GM15510 (cell line): ENCODE results near the gene PPP2R1A.
A peak's percentile ranks its signal among the peaks of the same experiment; 100 is the strongest.

ENCODE experiments used
- POLR2A ChIP-seq: IDR thresholded peaks from 3 replicates; pipeline ENCODE4 v1.6.1; 2011; ENCODE audit warnings: borderline replicate concordance; ENCODE audit not compliant: insufficient read length; ENCODE audit errors: extremely low read depth

PPP2R1A gene

GRCh38 chr19:52189735-52190486, at the start of gene PPP2R1A:
Gene PPP2R1A, plus strand, starts transcription at chr19:52190052. Its CDS starts 45 bp downstream, at chr19:52190097.
- TF ChIP-seq POLR2A: peak; percentile 68

GRCh38 chr19:52141203-52141602, 48.6 kb upstream of the PPP2R1A start:
- no peak for TF ChIP-seq POLR2A

- no peak for TF ChIP-seq POLR2A
Observed at GRCh38 chr19:52142001-52142595, 47.8 kb upstream of the PPP2R1A start.

GRCh38 chr19:52148256-52148655, 41.6 kb upstream of the PPP2R1A start:
- TF ChIP-seq POLR2A: no peak

DNA sequence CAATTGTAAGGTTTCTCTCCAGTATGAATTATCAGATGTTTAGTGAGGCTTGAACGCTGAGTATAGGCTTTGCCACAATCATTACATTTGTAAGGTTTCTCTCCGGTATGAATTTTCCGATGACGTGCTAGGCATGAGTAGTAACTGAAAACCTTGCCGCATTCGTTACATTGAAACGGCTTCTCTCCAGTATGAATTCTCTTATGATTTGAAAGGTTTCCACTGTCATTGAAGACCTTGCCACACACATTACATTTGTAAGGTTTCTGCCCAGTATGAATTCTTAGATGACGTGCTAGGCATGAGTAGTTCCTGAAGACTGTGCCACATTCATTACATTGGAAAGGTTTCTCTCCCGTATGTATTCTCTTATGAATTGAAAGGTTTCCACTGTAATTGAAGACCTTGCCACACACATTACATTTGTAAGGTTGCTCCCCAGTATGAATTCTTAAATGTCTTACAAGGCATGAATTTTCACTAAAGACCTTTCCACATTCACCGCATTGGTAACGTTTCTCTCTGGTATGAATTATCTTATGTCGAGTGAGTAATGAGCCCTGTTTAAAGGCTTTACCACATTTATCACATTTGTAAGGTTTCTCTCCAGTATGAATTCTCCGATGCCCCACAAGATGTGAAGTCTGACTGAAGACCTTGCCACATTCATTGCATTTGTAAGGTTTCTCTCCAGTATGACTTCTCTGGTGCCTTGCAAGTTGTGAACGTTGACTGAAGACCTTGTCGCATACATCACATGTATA, 34.1 kb upstream of the PPP2R1A start:
- no peak for TF ChIP-seq POLR2A

- no peak for TF ChIP-seq POLR2A
Observed at GRCh38 chr19:52170304-52170703, 19.5 kb upstream of the PPP2R1A start.

DNA sequence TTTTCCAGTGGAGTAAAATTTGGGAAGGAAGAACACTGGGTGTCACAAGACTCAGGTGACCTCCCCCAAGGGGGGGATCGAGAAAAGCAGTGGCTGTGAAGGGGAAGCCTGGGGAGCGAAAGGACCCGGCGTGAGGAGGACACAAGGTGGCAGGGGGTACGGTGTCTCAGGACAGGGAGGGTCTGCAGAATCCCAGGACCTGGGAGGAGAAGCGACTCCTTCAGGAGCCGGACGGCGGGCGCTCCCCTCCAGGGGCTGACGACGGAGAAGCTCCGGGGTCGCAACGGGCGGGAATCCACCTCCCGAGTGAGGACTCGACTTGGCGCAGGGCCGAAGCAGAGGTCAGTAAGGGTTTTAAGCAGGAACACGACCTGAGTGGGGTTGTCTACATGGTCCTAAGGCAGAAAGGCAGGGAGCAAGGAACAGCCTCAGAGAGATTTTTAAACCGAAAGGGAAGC, 19.0 kb upstream of the PPP2R1A start:
- TF ChIP-seq POLR2A: no peak

DNA sequence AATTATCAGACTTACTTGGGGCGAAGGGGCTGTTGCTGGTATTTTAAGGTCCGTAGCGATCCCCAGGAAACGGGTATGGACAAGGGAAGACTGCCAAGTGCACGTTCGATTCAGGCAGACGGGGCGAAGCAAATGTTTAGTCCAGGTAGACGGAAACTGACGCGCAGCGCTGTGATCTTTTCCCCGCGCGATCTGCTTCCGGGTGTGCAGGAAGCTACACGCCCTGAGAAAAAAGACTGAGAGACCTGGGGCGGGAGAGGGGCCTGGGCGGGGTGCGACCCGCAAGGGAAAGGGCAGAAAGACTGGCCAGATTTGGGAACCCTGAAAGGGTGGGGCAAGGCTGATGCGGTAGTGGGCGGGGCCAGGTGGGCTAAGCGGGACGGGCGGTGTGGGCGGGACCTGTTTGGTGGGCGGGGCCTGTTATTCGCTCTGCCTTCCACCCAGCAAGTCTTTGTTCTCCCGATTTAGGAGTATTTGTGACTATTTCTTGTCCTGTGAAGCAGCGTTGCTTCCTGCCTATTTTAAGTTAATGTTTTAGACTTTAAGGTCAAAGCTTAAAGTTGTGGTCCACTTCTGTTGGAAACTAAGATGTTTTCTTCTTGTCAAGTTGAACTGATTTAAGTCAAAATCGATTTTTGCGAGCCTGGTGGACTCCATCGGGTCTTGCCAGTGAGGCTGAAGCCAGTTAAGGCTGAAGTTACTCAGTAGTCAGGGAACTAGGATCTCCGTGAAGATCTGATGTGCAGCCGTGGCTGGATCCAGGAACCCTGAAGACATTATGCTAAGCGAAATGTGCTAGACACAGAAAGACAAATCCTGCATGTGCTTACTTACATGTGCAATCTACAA, 18.3 kb upstream of the PPP2R1A start, which contains the start of gene ZNF836:
Gene ZNF836, minus strand, starts transcription at position 301 of the 849 bp plus-strand sequence. CDS start 3,549 bp downstream, outside the sequence.
- TF ChIP-seq POLR2A: peak; percentile 42

DNA sequence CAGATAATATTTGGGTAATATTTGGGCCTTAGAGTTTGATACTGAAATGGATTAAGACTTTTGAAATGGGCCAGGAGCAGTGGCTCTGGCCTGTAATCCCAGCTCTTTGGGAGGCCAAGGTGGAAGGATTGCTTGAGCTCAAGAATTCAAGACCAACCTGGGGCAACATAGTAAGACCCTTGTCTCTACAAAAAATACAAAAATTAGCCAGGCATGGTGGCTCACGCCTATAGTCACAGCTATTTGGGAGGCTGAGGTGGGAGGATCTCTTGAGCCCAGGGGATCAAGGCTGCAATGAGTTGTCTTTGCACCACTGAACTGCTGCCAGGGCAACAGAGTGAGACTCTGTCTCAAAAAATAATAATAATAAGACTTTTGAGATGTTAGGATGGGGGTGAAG, 17.5 kb upstream of the PPP2R1A start:
- no peak for TF ChIP-seq POLR2A

DNA sequence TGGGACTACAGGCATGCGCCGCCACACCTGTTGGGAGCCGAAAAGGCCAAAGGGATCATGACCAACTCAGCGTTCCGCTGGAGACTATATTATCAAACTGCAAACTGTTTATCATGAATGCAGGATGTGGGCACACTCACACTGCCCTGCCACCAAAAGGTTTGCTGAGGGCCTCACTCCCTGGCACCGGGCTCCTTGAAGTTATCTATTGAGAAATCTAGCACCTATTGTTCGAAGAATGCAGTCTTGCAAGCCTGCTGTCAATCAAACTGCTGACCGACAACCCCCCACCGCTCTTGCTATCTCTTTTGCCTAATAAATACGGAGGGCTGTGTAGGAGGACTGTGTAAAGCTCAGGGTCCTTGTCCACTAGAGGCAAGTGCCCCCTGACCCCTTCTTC, 13.3 kb upstream of the PPP2R1A start:
- TF ChIP-seq POLR2A: no peak

- no peak for TF ChIP-seq POLR2A
Observed at GRCh38 chr19:52187407-52187806, 2.4 kb upstream of the PPP2R1A start.

- TF ChIP-seq POLR2A: peak; percentile 83
Observed at GRCh38 chr19:52188822-52189734, 774 bp upstream of the PPP2R1A start.
